GM19463 (cell line): ENCODE data around the gene SLC25A26.

Experiments
- ATAC-seq: cut with Tn5 transposase; IDR thresholded peaks from one replicate; pipeline ENCODE4 v1.9.1; 2021; ENCODE audit warnings: mild to moderate bottlenecking, moderate library complexity; ENCODE audit not compliant: unreplicated experiment

Gene SLC25A26, protein sequence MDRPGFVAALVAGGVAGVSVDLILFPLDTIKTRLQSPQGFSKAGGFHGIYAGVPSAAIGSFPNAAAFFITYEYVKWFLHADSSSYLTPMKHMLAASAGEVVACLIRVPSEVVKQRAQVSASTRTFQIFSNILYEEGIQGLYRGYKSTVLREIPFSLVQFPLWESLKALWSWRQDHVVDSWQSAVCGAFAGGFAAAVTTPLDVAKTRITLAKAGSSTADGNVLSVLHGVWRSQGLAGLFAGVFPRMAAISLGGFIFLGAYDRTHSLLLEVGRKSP

DNA sequence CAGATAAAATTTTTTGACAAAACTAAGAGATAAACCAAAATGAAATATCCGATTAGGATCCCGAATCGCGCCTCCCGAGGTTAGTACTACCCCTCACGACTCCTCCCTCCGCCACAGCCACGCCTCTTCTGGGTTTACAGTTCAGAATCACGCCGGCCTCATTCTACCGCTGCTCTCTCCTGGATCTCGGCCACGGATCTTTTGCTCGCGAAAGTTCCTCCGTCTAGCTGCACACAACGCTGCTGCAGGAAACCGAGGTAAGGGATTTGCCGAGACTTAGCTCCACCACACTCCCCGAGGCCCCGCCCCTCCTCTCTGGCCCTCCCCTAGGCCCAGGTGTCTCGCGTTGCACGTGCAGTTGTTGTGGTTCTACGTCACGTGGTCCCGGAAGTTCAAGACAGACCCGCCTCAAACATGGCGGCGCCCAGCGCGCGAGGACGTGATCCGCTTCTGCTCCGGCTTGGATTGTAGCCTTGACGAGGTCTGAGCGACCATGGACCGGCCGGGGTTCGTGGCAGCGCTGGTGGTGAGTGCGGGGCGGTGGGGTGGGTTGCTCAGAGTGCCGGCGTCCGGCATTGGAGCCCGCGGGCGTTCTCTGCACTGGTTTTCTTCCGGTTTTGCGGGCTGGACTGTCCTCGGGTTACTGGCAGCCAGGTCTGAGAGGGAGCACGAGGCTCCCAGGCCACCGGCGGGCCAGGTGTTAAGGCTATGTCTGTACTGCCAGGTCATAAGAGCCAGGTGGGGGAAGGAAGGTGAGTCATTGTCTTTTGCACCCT, at the start of gene SLC25A26:
Gene SLC25A26 (plus strand): TSS at position 400 of the 776 bp plus-strand sequence. CDS start 94 bp downstream, at position 494.
- peak; percentile 99 for ATAC-seq

DNA sequence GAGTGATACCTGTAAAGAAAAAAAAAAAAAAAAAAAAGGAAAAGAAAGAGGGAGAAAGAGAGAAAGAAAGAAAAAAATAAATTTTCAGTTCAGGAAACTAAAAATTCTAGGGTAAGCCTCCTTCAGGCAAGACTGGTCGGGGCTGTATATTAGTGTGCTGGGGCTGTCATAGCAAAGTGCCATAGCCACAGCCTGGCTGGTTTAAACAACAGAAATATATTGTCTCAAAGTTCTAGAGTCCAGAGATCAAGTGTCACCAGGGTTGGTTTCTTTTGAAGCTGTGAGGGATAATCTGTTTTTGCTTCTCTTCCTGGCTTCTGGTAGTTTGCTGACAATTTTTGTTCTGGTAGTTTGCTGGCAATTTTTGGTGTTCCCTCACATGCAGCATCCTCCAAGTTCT, 48.4 kb upstream of the SLC25A26 start:
- no peak for ATAC-seq

DNA sequence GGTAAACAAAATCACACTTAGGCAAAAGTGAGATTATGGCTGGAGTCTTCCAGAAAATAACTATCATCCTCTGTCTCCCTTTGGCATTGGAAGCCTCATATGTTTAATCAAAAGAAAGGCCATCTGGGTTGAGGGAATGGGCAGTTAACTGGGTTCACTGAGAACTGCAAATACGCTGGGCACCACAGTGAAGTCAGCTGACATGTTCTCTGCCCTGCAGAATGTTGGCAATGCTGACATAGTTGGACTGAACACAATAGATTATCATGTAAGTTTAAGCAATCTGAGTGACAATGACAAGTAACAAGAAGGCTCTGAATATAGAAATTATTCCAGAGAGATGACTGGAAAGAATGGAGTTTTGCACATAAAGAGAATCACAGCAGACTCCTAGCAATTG, 43.8 kb upstream of the SLC25A26 start:
- no peak for ATAC-seq

DNA sequence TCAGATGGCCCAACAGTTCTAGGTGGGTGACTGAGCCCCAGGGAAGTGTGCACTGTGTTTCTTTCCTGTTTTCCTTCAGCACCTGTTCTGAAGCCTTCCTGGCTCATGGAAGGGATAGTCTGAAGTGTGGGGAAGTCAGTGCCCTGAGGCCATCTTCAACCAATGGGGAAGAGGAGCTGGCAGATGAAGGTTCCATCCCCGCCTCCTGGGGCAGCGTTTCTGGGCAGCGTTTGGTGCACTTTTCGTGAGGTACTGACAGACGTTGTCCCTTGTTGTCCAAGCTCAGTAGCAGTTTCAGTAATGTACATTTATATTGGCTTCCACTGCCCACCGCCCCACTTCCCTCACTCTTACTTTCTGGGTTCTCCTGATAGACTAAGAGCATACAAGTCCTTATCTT, 42.6 kb upstream of the SLC25A26 start:
- no peak for ATAC-seq

DNA sequence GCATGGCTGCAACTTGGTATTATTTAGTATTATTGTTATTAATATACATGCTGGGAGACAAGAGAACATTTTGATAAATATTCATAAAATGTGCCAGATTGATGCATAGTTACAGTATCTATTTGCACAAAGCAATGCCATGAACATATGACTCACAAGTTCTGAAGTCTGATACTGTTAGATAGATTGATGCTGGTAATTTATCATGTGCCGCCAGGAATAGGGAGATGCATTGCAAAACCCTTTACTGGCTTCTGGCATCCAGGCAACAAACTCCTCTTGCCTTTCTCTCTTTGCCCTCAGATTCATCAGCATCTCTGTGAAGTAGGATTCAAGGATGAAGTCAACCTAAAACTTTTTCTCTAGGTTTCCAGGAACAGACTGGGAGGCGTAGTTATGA, 41.0 kb upstream of the SLC25A26 start:
- ATAC-seq = no peak

DNA sequence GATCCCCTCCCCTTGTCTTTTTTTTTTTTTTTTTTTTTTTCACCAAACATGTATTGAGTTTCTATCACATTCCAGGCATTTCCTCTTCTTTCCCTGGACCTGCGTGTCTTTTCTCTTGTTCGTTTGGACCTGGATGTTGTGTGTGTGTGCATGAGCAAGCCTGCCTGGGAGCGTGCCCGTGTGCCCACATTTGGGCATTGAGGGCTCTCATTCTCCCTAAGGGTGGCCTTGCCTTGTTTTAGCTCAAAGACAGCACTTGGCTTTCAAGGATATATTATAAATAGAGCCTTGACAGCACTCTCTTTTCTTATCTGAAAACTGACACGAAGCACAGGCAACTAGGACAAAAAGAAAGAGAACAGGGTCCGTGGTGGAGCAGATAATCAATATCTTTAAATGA, 39.0 kb upstream of the SLC25A26 start:
- no peak for ATAC-seq

DNA sequence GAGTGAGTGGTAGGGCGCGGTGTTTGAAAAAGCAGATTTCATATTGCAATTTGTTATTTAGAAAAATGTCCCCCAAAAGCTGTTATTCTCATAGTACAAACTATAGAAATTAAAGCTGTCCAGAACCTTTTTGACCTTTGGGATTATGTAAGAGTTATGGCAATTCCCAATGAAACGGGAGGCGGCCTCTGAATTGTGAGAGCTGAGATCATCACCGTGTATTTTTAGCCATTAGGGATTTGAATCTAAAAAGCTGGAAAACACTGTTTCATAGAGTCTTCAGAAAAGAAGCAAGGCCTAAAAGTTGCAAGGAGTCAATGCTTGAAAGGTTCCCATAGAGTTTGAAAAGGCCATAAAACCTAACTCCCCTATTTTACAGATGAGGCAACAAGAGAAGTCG, 38.6 kb upstream of the SLC25A26 start:
- no peak for ATAC-seq

DNA sequence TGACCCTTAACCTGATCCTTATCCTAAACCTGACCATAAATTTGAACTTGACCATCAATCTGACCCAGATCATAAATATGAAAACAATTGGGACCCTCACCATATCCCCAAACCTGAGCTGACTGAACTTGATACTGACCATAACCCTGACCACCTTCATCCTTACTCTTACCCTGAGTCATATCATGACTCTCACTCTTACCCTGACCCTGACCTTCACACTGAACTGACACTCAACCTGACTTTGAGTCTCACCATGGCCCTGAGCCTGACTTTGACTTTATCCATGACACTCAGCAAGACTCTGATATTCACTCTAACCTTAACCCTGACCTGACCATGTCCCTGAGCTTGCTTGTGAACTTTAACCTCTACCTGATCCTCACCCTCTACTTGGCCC, 34.3 kb upstream of the SLC25A26 start:
- no peak for ATAC-seq

DNA sequence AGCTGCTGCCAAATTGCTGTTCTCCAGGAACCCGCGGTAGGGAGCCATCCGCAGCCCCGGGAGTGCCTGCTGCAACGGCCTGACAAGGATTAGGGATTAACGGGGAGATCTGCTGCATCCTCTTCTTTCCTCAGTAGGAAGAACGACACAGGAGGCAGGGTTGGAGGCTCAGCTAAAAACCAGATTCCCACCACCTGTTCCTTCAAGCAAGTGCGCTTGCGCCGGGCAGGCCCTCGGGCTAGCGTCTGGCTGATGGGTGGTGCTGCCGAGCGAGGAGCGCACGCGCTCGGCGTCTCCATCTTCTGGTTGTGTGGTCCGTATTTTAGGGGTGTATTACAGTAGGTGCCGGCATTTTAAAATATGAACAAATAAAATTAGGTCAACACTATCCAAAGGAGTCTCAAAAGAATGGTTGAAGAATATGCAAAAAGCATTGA, 25.4 kb upstream of the SLC25A26 start:
- ATAC-seq = no peak

DNA sequence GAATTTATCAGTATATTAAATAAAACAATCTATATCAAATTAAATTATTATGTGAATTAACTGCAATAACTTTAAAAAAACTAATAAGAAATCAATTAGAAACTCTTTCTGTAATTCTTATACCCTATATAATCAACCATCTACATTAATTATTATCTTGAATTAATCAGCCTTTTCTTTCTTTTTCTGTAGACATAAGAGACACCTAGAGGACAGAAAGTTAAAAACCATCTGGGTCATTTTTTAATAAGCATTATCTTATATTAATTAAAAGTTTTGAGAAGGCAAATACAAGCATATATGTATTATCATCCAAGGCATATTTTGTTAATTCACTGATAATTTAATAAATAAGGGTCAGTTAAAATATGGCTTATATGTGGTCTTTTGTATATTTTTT, 24.2 kb upstream of the SLC25A26 start:
- ATAC-seq = no peak

DNA sequence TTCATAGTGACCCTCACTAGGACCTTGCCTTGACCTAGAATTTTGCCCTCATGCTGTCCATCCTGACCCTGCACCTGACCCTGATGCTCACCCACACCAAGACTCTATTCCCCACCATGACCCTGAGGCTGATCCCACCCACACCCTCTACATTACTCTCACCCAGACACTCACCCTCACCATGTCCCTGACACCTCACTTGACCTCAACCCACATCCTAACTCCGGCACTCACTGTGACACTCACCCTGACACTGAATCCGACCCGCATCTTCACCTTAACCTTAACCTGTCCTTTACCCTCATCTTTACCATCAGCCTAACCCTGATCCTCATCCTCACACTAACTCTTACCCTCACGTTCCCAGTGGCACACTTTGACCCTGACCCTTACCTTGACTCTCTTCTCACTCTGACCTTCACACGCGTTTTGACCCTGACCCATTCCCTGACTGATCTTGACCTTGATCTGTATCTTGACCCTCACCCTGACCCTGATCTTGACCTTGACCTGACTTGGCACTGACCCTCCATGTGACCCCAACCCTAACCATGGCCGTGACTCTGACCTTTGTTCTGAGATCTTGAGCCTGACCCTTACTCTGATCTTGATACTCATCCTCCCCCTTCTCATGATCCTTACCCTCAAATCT, 22.2 kb upstream of the SLC25A26 start:
- no peak for ATAC-seq

DNA sequence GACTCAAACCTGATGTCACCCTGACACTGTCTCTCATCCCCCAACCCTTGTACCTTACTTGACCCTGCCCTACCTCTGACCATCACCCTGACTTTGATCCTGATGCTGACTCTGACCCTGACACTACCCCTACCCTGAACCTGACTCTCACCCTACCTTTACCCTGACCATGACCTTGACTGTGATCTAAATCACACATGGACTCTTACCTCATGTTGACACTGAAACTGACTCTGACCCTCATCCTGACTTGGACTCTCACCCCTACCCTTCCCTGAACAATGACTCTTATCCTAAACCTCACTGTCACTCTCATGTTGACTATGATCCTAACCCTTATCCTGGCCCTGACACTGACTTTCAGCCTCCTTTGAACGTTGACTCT, 21.7 kb upstream of the SLC25A26 start:
- ATAC-seq = no peak

DNA sequence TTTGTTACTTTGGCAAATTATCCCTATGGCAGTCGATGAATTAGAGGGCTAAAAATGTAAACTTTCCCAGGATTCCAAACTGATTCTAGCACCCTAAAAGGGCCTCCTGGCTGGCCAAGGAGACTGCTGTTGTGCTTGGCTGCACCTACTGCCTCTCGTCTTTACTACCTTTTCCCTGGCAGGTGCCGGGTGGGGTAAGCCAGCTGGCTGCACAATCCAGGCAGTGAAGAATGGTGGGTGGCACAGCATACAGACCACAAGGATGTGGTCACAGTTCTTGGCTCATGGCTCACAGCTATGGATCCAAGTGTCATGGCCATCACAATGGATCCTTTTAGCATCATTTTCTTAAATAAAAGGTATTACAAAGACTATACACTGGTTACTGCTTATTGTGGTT, 20.7 kb upstream of the SLC25A26 start:
- ATAC-seq = no peak

DNA sequence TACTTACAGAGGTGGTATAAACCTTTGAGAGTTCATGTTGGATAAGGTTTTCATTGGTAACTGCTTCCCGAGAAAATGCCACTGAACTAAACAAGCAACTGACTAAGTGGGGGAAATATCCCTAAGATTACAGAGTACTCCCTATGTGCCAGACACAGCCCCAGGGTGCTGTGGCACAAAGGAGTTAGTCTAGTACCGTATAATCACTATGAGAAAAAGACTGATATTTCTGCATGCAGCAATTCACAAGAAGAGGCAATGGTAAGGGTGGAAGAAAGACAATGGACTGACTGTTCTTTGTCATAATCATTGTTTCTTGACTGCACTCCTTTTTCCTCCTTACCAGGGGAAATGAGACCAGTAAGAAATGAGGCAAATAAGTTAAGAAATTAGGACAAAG, 20.0 kb upstream of the SLC25A26 start:
- no peak for ATAC-seq

DNA sequence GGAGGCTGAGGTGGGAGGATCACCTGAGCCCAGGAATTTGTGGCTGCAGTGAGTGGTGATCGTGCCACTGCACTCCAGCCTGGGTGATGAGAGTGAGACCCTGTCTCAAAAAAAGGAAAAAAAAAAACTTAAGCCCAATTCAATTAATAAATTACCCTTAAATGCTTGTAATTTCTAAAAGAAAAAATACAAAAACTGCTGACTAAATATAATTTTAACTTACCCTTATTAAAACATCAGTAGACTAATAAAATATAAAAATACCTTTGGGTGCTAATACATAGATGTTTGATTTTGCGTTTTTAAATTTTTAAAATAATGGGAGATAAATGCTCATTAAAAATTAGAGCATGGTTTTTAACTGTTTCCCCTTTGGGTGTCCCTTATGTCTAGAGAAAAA, 17.5 kb upstream of the SLC25A26 start:
- ATAC-seq = no peak

DNA sequence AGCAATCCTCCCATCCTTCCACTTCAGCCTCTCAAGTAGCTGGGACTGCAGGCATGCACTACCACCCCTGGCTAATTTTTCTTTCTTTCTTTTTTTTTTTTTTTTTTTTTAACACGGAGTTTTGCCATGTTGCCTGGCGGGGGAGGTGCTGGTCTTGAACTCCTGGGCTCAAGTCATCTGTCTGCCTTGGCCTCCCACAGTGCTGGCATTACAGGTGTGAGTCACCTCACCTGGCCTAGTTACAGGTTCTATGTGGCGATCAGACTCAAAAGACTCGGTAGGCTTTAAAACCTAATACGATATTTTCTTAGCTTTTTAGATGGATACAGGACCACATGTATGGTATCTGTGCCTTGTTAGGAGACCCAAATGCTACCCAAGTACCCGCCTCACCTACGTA, 14.0 kb upstream of the SLC25A26 start:
- no peak for ATAC-seq

DNA sequence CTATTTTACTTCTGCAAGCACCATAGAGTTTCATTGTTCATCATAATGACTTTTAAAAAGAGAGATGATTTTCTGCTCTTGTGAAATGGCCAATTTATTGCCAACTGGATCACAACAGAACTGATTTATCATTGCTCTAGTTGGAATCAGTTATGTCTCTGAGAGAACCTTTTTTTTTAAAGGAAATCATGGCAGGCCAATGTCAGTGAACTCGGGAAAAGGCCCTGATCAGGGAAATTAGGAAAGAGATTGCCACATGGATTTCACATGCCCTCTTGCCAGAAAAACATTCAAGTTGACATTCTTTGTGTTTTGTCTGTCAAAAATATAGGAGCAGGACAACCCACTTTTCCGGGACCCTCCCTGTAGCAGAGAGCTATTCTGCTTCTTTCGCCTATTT, 12.6 kb upstream of the SLC25A26 start:
- no peak for ATAC-seq

DNA sequence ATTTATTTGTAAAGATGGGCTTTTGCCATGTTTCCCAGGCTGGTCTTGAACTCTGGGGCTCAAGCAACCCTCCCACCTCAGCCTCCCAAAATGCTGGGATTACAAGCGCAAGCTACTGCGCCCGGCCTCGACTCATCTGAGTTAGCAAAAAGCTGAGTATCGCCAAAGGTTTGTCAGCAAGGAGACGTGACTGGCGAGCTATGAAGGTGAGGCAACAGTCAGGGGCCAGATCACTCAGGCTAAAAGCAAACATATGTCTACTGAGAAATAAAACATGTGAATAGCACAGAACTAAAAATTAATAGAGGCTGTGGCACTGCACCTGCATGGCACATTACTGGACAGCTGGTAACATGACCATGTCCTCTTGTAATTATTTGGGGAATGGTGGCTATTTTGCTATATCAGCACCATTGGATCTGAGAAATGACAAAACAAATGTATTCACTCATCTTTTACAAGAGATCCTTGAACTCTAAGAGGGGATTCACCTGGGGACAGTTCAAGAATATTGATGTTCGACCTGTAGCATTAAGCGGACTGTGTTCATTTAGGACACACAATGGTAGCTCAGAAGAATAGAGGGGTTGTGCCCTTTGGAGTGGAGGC, 10.0 kb upstream of the SLC25A26 start:
- ATAC-seq = no peak

DNA sequence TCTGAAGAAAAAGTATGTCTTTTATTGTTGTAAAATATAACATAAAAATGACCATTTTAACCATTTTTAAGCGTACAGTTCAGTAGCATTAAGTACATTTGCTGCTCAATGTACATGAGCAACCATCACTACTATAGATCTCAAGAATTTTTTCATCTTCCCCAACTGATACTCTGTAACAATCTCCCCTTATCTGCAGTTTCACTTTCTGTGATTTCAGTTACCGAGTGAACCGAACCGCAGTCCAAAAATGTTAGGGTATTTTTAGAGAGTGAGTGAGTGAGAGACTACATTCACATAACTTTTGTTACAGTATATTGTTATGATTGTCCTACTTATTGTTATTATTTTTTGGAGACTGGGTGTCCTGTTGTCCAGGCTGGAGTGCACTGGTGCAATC, 9.0 kb upstream of the SLC25A26 start:
- no peak for ATAC-seq

DNA sequence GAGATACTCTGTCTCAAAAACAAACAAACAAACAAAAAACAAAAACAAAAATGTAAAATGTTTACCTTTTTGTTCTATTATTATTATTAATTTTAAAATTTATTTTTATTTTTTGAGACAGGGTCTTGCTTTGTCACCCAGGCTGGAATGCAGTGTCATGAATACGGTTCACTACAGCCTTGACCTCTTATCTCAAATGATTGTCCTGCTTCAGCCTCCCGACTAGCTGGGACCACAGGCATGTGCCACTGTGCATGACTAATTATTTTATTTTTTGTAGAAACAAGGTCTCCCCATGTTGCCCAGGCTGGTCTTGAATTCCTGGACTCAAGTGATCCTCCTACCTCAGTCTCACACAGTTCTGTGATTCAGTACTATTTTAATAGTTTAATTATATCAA, 5.7 kb upstream of the SLC25A26 start:
- no peak for ATAC-seq

DNA sequence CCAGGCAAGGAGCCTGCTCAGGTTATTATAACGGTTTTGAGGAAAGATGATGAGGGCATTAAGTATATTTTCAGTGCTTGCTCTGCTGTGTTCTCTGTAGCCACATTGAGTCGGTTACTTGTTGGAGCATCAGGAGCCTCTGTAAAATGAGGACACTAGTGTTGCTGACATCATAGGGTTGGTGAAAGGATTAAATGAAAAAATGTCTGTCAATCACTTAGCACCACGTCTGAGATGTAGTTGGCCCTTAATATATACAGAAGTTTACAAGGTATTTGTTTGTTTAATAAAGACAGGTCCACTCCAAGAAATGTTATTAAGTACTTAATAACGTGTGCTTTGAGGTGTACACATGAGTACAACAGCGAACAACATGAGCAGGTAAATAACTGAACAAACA, 735 bp upstream of the SLC25A26 start:
- ATAC-seq = no peak

DNA sequence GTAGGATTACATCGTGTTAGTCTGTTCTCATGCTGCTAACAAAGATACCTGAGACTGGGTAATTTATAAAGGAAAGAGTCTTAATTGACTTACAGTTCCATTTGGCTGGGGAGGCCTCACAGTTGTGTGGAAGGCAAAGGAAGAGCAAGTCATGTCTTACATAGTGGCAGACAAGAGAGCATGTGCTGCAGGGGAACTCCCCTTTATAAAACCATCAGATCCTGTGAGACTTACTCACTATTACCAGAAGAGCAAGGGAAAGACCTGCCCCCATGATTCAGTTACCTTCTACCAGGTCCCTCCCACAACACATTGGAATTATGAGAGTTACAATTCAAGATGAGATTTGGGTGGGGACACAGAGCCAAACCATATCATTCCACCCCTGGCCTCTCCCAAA, 3.4 kb downstream of the SLC25A26 start:
- no peak for ATAC-seq
